ENCODE data around the gene MRGPRX3. TPM values are rescaled to one million over a fixed set of nuclear protein-coding genes. Genes with fewer than 3 reads are reported as not detected.

MRGPRX3 gene
- total and polyA plus RNA-seq, 2 of the 8 experiments (the other 6 are each of a cell fraction or from before 2014, with no cell fraction given): not detected

DNA sequence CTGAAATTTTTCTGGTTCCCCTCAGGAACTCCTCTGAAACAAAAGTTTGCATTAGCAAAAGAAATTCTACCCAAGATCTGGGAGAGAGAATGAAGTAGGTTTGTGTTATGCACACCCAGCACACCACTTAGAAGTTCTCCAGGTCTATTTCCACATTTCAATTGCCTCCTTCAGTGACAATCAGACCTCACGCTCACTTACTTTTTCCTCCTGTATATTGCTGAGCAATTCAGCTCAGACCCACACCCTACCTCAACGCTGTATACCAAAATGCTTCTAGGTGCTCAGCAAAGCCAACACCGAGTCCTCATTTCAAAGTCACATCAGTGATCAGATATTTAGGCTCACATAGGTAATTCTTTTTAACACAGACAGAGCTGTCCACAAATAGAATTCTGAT, 19.2 kb downstream of the MRGPRX3 start (continued):
- TF ChIP-seq, protein P1, sequence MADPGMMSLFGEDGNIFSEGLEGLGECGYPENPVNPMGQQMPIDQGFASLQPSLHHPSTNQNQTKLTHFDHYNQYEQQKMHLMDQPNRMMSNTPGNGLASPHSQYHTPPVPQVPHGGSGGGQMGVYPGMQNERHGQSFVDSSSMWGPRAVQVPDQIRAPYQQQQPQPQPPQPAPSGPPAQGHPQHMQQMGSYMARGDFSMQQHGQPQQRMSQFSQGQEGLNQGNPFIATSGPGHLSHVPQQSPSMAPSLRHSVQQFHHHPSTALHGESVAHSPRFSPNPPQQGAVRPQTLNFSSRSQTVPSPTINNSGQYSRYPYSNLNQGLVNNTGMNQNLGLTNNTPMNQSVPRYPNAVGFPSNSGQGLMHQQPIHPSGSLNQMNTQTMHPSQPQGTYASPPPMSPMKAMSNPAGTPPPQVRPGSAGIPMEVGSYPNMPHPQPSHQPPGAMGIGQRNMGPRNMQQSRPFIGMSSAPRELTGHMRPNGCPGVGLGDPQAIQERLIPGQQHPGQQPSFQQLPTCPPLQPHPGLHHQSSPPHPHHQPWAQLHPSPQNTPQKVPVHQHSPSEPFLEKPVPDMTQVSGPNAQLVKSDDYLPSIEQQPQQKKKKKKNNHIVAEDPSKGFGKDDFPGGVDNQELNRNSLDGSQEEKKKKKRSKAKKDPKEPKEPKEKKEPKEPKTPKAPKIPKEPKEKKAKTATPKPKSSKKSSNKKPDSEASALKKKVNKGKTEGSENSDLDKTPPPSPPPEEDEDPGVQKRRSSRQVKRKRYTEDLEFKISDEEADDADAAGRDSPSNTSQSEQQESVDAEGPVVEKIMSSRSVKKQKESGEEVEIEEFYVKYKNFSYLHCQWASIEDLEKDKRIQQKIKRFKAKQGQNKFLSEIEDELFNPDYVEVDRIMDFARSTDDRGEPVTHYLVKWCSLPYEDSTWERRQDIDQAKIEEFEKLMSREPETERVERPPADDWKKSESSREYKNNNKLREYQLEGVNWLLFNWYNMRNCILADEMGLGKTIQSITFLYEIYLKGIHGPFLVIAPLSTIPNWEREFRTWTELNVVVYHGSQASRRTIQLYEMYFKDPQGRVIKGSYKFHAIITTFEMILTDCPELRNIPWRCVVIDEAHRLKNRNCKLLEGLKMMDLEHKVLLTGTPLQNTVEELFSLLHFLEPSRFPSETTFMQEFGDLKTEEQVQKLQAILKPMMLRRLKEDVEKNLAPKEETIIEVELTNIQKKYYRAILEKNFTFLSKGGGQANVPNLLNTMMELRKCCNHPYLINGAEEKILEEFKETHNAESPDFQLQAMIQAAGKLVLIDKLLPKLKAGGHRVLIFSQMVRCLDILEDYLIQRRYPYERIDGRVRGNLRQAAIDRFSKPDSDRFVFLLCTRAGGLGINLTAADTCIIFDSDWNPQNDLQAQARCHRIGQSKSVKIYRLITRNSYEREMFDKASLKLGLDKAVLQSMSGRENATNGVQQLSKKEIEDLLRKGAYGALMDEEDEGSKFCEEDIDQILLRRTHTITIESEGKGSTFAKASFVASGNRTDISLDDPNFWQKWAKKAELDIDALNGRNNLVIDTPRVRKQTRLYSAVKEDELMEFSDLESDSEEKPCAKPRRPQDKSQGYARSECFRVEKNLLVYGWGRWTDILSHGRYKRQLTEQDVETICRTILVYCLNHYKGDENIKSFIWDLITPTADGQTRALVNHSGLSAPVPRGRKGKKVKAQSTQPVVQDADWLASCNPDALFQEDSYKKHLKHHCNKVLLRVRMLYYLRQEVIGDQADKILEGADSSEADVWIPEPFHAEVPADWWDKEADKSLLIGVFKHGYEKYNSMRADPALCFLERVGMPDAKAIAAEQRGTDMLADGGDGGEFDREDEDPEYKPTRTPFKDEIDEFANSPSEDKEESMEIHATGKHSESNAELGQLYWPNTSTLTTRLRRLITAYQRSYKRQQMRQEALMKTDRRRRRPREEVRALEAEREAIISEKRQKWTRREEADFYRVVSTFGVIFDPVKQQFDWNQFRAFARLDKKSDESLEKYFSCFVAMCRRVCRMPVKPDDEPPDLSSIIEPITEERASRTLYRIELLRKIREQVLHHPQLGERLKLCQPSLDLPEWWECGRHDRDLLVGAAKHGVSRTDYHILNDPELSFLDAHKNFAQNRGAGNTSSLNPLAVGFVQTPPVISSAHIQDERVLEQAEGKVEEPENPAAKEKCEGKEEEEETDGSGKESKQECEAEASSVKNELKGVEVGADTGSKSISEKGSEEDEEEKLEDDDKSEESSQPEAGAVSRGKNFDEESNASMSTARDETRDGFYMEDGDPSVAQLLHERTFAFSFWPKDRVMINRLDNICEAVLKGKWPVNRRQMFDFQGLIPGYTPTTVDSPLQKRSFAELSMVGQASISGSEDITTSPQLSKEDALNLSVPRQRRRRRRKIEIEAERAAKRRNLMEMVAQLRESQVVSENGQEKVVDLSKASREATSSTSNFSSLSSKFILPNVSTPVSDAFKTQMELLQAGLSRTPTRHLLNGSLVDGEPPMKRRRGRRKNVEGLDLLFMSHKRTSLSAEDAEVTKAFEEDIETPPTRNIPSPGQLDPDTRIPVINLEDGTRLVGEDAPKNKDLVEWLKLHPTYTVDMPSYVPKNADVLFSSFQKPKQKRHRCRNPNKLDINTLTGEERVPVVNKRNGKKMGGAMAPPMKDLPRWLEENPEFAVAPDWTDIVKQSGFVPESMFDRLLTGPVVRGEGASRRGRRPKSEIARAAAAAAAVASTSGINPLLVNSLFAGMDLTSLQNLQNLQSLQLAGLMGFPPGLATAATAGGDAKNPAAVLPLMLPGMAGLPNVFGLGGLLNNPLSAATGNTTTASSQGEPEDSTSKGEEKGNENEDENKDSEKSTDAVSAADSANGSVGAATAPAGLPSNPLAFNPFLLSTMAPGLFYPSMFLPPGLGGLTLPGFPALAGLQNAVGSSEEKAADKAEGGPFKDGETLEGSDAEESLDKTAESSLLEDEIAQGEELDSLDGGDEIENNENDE (IDR thresholded peaks at IDR 0.05; ENCODE audit: insufficient replicate concordance, low read length): no peak
- no peak for TF ChIP-seq TAF7 (optimal IDR thresholded peaks at IDR 0.05; ENCODE audit: borderline replicate concordance, low read depth, low read length)
- TF ChIP-seq, protein P2, sequence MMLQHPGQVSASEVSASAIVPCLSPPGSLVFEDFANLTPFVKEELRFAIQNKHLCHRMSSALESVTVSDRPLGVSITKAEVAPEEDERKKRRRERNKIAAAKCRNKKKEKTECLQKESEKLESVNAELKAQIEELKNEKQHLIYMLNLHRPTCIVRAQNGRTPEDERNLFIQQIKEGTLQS (IDR thresholded peaks at IDR 0.05; ENCODE audit: insufficient read depth, low read depth, low read length): no peak
- no peak for TF ChIP-seq TEAD4 (IDR thresholded peaks at IDR 0.05; ENCODE audit: low read depth, low read length)
- no peak for TF ChIP-seq BRCA1 (IDR thresholded peaks at IDR 0.05; ENCODE audit: low read depth, low read length)
- TF ChIP-seq PHF8 (conservative IDR thresholded peaks at IDR 0.05; ENCODE audit: low read depth, low read length): no peak
- TF ChIP-seq TAF1 (IDR thresholded peaks at IDR 0.05; ENCODE audit: low read depth, low read length): no peak
- no peak for TF ChIP-seq HDAC2 (IDR thresholded peaks at IDR 0.05; ENCODE audit: borderline replicate concordance in 1 of 2, low read depth in 2 of 2, low read length in 2 of 2)
- TF ChIP-seq RNF2 (IDR thresholded peaks at IDR 0.05; ENCODE audit: borderline replicate concordance, low read depth, low read length, missing control alignments, poor library complexity, severe bottlenecking): no peak
- no peak for TF ChIP-seq SP4 (IDR thresholded peaks at IDR 0.05; ENCODE audit: low read length)
